Measurements from ENCODE around the gene TMEM231. TPM values are rescaled to one million over a fixed set of nuclear protein-coding genes. Genes with fewer than 3 reads are reported as not detected.

The TMEM231 gene
- total and polyA plus RNA-seq, 2 of the 8 experiments (the other 6 are each of a cell fraction or from before 2014, with no cell fraction given) = 8.3 to 26.7 TPM

DNA sequence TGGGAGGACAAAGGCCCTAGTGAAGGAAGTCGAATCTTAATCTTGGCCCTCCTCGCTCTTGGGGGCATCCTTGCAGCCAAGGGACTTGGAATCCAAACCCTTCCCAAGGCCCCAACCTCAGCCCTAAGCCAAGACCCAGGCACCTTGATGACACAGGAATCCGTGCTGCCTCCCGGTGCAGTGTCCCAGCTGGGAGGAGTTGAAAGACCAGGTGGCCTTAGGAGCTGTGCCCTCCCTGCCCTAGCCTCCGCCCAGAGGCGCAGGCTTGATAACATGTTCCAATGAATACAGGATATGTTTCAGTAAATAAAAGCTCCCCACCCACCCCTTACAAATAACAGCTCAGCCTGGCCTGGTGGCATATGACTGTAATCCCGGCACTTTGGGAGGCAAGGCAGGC is 20.2 kb downstream of the TMEM231 start, which contains the start of gene CHST5 (continued):
- TF ChIP-seq, protein P1, sequence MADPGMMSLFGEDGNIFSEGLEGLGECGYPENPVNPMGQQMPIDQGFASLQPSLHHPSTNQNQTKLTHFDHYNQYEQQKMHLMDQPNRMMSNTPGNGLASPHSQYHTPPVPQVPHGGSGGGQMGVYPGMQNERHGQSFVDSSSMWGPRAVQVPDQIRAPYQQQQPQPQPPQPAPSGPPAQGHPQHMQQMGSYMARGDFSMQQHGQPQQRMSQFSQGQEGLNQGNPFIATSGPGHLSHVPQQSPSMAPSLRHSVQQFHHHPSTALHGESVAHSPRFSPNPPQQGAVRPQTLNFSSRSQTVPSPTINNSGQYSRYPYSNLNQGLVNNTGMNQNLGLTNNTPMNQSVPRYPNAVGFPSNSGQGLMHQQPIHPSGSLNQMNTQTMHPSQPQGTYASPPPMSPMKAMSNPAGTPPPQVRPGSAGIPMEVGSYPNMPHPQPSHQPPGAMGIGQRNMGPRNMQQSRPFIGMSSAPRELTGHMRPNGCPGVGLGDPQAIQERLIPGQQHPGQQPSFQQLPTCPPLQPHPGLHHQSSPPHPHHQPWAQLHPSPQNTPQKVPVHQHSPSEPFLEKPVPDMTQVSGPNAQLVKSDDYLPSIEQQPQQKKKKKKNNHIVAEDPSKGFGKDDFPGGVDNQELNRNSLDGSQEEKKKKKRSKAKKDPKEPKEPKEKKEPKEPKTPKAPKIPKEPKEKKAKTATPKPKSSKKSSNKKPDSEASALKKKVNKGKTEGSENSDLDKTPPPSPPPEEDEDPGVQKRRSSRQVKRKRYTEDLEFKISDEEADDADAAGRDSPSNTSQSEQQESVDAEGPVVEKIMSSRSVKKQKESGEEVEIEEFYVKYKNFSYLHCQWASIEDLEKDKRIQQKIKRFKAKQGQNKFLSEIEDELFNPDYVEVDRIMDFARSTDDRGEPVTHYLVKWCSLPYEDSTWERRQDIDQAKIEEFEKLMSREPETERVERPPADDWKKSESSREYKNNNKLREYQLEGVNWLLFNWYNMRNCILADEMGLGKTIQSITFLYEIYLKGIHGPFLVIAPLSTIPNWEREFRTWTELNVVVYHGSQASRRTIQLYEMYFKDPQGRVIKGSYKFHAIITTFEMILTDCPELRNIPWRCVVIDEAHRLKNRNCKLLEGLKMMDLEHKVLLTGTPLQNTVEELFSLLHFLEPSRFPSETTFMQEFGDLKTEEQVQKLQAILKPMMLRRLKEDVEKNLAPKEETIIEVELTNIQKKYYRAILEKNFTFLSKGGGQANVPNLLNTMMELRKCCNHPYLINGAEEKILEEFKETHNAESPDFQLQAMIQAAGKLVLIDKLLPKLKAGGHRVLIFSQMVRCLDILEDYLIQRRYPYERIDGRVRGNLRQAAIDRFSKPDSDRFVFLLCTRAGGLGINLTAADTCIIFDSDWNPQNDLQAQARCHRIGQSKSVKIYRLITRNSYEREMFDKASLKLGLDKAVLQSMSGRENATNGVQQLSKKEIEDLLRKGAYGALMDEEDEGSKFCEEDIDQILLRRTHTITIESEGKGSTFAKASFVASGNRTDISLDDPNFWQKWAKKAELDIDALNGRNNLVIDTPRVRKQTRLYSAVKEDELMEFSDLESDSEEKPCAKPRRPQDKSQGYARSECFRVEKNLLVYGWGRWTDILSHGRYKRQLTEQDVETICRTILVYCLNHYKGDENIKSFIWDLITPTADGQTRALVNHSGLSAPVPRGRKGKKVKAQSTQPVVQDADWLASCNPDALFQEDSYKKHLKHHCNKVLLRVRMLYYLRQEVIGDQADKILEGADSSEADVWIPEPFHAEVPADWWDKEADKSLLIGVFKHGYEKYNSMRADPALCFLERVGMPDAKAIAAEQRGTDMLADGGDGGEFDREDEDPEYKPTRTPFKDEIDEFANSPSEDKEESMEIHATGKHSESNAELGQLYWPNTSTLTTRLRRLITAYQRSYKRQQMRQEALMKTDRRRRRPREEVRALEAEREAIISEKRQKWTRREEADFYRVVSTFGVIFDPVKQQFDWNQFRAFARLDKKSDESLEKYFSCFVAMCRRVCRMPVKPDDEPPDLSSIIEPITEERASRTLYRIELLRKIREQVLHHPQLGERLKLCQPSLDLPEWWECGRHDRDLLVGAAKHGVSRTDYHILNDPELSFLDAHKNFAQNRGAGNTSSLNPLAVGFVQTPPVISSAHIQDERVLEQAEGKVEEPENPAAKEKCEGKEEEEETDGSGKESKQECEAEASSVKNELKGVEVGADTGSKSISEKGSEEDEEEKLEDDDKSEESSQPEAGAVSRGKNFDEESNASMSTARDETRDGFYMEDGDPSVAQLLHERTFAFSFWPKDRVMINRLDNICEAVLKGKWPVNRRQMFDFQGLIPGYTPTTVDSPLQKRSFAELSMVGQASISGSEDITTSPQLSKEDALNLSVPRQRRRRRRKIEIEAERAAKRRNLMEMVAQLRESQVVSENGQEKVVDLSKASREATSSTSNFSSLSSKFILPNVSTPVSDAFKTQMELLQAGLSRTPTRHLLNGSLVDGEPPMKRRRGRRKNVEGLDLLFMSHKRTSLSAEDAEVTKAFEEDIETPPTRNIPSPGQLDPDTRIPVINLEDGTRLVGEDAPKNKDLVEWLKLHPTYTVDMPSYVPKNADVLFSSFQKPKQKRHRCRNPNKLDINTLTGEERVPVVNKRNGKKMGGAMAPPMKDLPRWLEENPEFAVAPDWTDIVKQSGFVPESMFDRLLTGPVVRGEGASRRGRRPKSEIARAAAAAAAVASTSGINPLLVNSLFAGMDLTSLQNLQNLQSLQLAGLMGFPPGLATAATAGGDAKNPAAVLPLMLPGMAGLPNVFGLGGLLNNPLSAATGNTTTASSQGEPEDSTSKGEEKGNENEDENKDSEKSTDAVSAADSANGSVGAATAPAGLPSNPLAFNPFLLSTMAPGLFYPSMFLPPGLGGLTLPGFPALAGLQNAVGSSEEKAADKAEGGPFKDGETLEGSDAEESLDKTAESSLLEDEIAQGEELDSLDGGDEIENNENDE (IDR thresholded peaks at IDR 0.05; ENCODE audit: insufficient replicate concordance, low read length) = no peak
- TF ChIP-seq MAFK (IDR thresholded peaks at IDR 0.05; ENCODE audit: low read depth, low read length) (no peak), HDAC2 (IDR thresholded peaks at IDR 0.05; ENCODE audit: borderline replicate concordance in 1 of 2, low read depth in 2 of 2, low read length in 2 of 2) (no peak), ASH2L (IDR thresholded peaks at IDR 0.05; ENCODE audit: low read length) (no peak), POLR2A (IDR thresholded peaks at IDR 0.05; ENCODE audit: control extremely low read depth in 1 of 2, low read depth in 2 of 2, low read length in 2 of 2) (no peak), CHD1 (IDR thresholded peaks at IDR 0.05; ENCODE audit: low read depth, low read length) (no peak), SAP30 (IDR thresholded peaks at IDR 0.05; ENCODE audit: insufficient read depth, insufficient replicate concordance, low read length) (no peak), JUND (IDR thresholded peaks at IDR 0.05; ENCODE audit: low read length) (no peak)
- TF ChIP-seq, protein P2, sequence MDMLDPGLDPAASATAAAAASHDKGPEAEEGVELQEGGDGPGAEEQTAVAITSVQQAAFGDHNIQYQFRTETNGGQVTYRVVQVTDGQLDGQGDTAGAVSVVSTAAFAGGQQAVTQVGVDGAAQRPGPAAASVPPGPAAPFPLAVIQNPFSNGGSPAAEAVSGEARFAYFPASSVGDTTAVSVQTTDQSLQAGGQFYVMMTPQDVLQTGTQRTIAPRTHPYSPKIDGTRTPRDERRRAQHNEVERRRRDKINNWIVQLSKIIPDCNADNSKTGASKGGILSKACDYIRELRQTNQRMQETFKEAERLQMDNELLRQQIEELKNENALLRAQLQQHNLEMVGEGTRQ (IDR thresholded peaks at IDR 0.05; ENCODE audit: low read length) = no peak
